ENCODE results near the gene SOHLH1.

SOHLH1 gene

DNA sequence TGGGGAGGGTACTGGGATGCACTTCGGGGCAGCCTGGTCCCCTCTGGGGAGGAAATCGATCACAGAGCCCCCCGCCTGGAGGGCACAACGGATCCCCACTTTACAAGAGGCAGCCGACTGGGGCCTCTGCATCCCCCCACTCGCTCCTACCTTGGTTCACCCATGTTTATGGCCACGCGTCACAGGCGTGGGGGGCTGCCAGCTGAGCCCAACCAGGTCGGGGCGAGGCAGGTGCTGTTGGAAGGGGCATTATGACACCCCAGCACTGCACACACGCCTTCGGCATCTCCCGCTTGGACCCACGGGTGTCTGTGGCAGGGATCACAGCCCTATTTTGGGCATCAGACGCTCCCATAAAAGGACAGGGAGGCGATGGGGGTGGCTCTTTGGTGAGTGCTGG is 14.6 kb downstream of the SOHLH1 start:
- TF ChIP-seq, protein P1, sequence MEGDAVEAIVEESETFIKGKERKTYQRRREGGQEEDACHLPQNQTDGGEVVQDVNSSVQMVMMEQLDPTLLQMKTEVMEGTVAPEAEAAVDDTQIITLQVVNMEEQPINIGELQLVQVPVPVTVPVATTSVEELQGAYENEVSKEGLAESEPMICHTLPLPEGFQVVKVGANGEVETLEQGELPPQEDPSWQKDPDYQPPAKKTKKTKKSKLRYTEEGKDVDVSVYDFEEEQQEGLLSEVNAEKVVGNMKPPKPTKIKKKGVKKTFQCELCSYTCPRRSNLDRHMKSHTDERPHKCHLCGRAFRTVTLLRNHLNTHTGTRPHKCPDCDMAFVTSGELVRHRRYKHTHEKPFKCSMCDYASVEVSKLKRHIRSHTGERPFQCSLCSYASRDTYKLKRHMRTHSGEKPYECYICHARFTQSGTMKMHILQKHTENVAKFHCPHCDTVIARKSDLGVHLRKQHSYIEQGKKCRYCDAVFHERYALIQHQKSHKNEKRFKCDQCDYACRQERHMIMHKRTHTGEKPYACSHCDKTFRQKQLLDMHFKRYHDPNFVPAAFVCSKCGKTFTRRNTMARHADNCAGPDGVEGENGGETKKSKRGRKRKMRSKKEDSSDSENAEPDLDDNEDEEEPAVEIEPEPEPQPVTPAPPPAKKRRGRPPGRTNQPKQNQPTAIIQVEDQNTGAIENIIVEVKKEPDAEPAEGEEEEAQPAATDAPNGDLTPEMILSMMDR (IDR thresholded peaks at IDR 0.05; ENCODE audit: low read depth, low read length, poor library complexity, severe bottlenecking), result no peak
- TF ChIP-seq EZH2phosphoT487 (IDR thresholded peaks at IDR 0.05; ENCODE audit: borderline replicate concordance, low read length), result no peak
- no peaks in the 10 kb centered on the region for H3K9me2 ChIP-seq (replicated peaks; ENCODE audit: control insufficient read depth, low read length)
- H3K4me3 ChIP-seq (ENCODE audit: low read length), result no peak overlapping the region
- no peak overlapping the region for H3K4me2 ChIP-seq (ENCODE audit: low read length)
- H3K36me3 ChIP-seq (ENCODE audit: control insufficient read depth, low read length), result no peaks in the 10 kb centered on the region
- H3K9me3 ChIP-seq (ENCODE audit: control insufficient read depth, insufficient read depth, low read length), result no peaks in the 10 kb centered on the region
- H3F3A ChIP-seq (ENCODE audit: control insufficient read depth, insufficient read depth), result no peaks in the 10 kb centered on the region
- no peaks in the 10 kb centered on the region for H3K27me3 ChIP-seq (ENCODE audit: control insufficient read depth, low read length)
- no peaks in the 10 kb centered on the region for H3K79me2 ChIP-seq (ENCODE audit: control insufficient read depth, low read length)
- H3K27ac ChIP-seq (ENCODE audit: low read depth, low read length), result no peak overlapping the region
- no peaks in the 10 kb centered on the region for H4K20me1 ChIP-seq (ENCODE audit: control insufficient read depth, insufficient read depth, low read depth, low read length)
- no peaks in the 10 kb centered on the region for H3K4me1 ChIP-seq (ENCODE audit: control insufficient read depth, low read length)

DNA sequence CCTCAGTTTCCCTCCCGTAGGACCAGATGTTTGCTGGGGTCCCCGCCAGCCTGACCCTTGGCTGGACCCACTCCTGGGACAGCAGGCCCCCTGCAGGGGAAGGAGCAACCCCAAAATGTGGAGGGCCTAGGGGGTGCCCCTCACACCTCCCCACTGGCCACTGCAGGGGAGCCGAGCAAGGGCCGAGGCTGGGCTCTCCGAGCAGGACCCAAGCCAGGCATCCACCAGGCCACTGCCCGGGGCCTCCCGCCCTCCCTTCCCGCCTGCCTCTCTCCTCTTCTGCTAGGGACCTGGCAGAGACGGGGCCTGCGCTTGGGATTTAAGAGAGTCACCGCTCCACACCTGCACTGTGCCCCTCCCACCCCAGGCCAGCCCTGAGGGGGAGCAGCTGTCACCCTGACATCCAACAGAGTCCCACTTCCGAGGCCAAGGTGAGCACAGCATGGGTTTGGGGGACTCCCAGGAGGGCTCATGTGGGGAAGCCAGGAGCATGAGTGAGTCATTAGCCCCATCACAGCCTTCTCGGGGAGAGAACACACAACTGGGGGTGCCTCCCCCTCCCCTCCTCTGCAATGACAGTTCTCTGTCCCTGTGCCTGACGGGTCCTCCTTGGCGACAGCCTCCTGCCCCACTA is 15.8 kb downstream of the SOHLH1 start:
- Histone ChIP-seq H3K9me2 (replicated peaks; ENCODE audit: control insufficient read depth, low read length) (no peaks in the 10 kb centered on the region), H3K79me2 (ENCODE audit: control insufficient read depth, low read length) (no peaks in the 10 kb centered on the region), H3F3A (ENCODE audit: control insufficient read depth, insufficient read depth) (no peaks in the 10 kb centered on the region), H3K27ac (ENCODE audit: low read depth, low read length) (no peak overlapping the region), H3K4me1 (ENCODE audit: control insufficient read depth, low read length) (no peaks in the 10 kb centered on the region), H3K27me3 (ENCODE audit: control insufficient read depth, low read length) (no peaks in the 10 kb centered on the region), H3K36me3 (ENCODE audit: control insufficient read depth, low read length) (no peaks in the 10 kb centered on the region), H3K4me2 (ENCODE audit: low read length) (no peak overlapping the region), H4K20me1 (ENCODE audit: control insufficient read depth, insufficient read depth, low read depth, low read length) (no peaks in the 10 kb centered on the region), H3K9me3 (ENCODE audit: control insufficient read depth, insufficient read depth, low read length) (no peaks in the 10 kb centered on the region), H3K4me3 (ENCODE audit: low read length) (no peak overlapping the region)
- TF ChIP-seq, protein P1 (IDR thresholded peaks at IDR 0.05; ENCODE audit: low read depth, low read length, poor library complexity, severe bottlenecking), result no peak
- no peak for TF ChIP-seq EZH2phosphoT487 (IDR thresholded peaks at IDR 0.05; ENCODE audit: borderline replicate concordance, low read length)

- H3K27ac ChIP-seq (ENCODE audit: low read depth, low read length), result no peak overlapping the region
- H3K36me3 ChIP-seq (ENCODE audit: control insufficient read depth, low read length), result no peaks in the 10 kb centered on the region
- no peak overlapping the region for H3K4me3 ChIP-seq (ENCODE audit: low read length)
- no peaks in the 10 kb centered on the region for H3F3A ChIP-seq (ENCODE audit: control insufficient read depth, insufficient read depth)
- no peaks in the 10 kb centered on the region for H3K9me3 ChIP-seq (ENCODE audit: control insufficient read depth, insufficient read depth, low read length)
- TF ChIP-seq, protein P1 (IDR thresholded peaks at IDR 0.05; ENCODE audit: low read depth, low read length, poor library complexity, severe bottlenecking), result no peak
- TF ChIP-seq EZH2phosphoT487 (IDR thresholded peaks at IDR 0.05; ENCODE audit: borderline replicate concordance, low read length), result no peak
- H3K9me2 ChIP-seq (replicated peaks; ENCODE audit: control insufficient read depth, low read length), result no peaks in the 10 kb centered on the region
- no peaks in the 10 kb centered on the region for H4K20me1 ChIP-seq (ENCODE audit: control insufficient read depth, insufficient read depth, low read depth, low read length)
- H3K4me1 ChIP-seq (ENCODE audit: control insufficient read depth, low read length), result no peaks in the 10 kb centered on the region
- H3K79me2 ChIP-seq (ENCODE audit: control insufficient read depth, low read length), result no peaks in the 10 kb centered on the region
- H3K27me3 ChIP-seq (ENCODE audit: control insufficient read depth, low read length), result no peaks in the 10 kb centered on the region
- H3K4me2 ChIP-seq (ENCODE audit: low read length), result no peak overlapping the region
These were observed 18.1 kb downstream of the SOHLH1 start for GRCh38 chr9:135681161-135681560.

Data from DOHH2 (cell line).